GM19468 (cell line): ENCODE data around the gene ANKRD37.

ENCODE experiments used
- ATAC-seq: cut with Tn5 transposase; IDR thresholded peaks from one replicate; pipeline ENCODE4 v1.9.1; 2021; ENCODE audit warnings: mild to moderate bottlenecking, moderate library complexity, moderate number of reproducible peaks; ENCODE audit not compliant: unreplicated experiment; ENCODE audit errors: extremely low read depth

Gene ANKRD37

DNA sequence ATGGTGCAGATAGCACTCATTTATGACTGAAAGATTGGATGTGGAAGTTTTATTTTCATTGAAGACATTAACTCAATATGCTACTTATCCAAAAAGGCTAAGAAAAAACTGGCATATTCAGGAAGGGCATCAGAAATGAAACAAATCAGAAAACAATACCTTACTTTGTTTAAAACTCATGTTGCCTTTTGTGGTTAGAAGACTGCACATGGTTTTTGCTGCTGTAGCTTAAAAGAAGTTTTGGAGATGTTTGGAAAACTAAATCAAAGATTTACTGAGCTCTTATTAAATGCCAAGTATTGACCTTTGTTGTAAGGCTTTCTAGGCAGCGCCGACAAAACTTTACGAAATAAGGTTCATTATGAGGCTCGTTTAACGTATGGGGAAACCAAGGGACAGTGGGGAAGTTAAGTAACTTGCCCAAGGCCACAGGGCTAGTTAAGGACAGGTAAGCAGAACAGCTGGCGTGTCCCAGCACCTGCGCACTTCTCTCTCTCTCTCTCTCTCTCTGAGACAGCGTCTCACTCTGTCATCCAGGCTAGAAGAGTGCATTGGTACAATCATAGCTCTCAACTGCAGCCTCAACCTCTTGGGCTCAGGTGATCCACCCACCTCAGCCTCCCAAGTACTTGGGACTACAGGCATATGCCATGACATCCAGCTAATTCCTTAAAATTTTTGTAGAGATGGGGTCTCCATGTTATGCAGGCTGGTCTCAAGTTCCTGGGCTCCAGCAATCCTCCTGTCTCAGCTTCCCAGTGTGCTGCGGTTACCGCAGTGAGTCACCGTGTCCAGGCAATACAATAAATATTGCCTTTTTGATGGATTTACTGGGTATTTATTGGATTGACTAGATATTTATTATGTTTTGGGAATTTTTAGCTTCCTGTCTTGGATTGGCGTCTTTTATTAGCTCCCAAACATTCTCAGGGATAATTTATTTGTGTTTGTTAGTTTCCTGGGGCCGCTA, 17.0 kb upstream of the ANKRD37 start:
- no peak for ATAC-seq

GRCh38 chr4:185380320-185380719, 16.3 kb upstream of the ANKRD37 start:
- no peak for ATAC-seq

DNA sequence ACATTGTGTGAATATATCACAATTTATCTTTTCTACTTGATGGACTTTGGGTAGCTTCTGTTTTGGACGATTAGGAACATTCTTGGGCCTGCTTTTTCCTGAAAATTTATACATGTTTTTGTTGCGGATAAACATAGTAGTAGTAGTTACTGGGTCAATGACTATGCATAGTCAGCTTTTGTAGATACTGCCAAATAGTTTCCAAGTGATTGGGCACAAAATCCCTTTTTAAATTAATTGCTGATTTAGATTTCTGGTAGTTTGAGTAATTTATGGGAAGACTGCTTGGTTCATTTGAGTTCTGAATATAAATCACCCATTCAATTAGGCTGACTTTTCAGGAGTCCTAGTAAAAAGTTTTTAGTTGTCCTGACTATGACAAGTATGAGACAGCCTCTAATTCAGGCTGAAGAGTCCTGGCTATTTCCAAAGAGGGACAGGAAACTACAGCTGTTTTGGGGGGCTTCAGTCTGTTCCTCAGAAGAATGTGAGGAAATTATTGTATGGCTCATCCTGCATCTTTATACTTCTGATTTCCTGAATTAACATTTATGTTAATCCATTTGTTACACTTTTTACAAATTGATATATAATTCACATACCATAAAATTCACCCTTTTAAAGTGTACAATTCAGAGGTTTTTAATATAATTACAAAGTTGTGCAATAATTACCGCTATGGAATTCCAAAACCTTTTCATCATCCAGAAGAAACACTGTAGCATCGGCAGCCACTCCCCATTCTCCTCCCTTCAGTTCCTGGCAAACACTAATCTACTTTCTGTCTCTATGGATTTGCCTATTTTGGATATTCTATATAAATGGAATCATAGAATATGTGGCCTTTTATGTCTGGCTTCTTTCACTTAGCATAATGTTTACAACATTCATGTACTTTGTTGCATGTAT, 15.1 kb upstream of the ANKRD37 start:
- no peak for ATAC-seq

DNA sequence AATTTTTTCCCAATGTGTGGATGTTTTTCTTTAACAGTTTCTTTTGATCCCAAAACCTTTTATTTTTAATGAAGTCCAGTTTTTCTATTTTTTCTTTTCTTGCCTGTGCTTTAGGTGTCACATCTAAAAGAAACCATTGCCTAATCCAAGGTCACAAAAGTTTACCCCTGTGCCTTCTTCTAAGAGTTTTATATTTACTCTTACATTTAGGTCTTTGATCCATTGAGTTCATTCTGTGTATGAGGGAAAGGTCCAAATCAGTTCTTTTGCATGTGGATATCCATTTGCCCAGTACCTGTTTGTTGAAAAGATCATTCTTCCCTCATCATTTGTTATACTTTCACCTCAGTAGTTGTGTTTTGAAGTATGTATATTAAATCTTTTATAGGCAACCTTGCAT, 13.9 kb upstream of the ANKRD37 start:
- no peak for ATAC-seq

DNA sequence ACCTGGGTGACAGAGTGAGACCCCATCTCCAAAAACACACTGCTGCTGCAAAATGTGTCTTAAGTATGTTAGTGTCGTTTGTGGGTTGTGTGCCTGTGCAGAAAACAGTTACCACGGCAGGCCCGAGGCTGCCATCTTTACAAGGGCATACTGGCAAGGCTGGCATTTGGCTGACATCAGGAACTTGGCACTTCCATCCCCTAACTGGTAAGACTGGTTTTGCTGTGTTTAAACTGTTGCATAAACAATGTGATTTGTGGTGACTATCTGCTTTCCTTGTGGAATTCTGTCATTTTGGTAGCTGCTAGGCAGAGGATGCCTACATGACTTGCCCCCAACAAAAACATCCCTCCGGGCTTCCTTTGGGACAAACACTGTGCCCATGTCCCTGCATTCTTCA, 13.2 kb upstream of the ANKRD37 start:
- ATAC-seq = no peak

DNA sequence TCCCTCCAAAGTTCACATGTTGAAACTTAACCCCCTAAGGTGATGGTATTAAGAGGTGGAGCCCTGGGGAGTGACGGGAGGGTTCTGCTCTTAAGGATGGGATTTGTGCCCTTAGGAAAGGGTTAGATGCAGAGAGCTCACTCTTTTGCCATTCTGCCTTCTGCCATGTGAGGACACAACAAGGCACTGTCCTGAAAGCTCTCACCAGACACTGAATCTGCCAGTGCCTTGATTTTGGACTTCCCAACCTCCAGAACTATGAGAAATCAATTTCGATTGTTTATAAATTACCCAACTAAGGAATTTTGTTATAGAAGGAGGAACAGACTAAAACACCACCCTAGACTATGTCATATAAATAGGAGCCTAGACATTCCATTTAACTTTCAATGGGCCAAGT, 12.6 kb upstream of the ANKRD37 start:
- no peak for ATAC-seq

GRCh38 chr4:185384930-185385331, 11.7 kb upstream of the ANKRD37 start:
- ATAC-seq = no peak

DNA sequence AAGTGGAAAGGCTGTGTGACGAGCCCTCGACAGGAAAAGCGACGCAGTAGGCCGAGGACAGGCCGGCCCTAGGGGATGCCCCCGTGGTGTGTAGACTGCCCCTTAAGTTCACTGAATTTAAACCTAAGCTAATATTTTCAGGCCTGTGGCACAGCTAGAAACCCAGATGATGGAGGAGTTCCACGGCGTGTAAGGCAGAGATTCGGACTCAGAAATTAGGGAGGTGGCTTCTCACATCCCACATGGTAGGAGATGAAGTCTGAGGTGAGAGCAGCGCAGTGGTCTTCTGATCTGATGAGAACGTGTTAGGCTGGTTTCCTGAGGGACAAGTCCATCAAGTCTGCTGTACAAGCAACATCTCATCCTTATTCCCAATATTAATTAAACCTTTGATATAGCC, 8.7 kb upstream of the ANKRD37 start:
- ATAC-seq = no peak

GRCh38 chr4:185390941-185391340, 5.7 kb upstream of the ANKRD37 start:
- ATAC-seq = no peak

DNA sequence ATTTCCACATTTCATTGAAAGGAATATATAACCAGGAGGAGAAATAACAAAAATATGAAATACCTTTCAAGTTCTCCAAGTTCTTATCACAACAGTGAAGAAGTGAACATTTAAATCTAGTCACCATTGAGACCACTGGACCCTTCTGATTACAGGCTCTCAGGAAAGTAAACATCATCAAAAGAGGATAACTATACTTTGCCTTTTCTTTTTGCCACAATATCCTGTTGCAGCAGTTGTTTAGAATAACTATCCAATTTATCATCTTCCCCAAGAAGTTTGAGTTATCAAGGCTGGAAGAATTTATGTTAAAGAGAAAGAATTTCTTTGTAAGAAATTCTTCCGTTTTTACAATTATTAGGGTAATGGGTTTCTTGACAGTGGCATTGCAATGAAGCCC, 4.5 kb upstream of the ANKRD37 start:
- no peak for ATAC-seq

- no peak for ATAC-seq
Observed at GRCh38 chr4:185394568-185395237, 1.9 kb upstream of the ANKRD37 start.

GRCh38 chr4:185395238-185395955, 1.2 kb upstream of the ANKRD37 start, which contains the start of gene LRP2BP:
LRP2BP (minus strand) TSS chr4:185395924; CDS start chr4:185378186, 17,738 bp downstream.
- no peak for ATAC-seq

DNA sequence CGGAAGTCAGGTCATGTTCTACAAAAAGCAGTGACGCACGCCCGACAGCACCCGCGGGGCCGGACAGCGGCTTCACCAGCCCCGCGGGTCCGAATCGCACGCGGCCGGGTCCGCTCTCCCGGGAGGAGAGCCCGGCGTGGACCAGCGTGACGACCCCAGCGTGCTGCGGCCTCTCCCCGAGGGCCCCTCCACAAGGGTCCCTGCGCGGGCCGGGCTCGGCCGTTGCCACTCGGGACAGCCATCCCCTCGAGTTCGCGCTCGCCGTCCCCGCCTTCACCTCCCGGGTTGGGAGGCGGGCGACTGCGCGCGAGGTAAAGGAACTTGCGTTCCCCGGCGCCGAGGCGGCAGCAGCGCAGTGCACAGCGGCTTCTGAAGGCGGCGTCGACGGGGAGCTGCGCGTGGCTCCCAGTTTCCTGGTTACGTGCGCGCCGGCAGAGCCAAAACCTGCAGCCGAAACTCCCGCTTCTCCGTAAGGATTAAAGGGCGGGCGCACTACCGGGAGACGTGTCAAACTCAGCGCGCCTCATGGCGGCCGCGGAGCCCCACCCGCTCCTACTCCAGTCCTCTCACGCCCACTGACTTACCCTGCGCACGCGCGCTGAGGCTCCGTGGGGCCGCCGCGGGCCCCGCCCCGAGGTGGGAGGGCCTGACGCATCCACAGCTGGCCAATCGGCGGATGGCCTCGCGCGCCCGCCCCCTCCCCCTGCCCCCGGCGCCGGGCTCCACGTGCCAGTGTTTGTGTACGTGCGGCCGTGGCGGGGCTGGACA, 501 bp upstream of the ANKRD37 start:
- ATAC-seq = peak; percentile 78

DNA sequence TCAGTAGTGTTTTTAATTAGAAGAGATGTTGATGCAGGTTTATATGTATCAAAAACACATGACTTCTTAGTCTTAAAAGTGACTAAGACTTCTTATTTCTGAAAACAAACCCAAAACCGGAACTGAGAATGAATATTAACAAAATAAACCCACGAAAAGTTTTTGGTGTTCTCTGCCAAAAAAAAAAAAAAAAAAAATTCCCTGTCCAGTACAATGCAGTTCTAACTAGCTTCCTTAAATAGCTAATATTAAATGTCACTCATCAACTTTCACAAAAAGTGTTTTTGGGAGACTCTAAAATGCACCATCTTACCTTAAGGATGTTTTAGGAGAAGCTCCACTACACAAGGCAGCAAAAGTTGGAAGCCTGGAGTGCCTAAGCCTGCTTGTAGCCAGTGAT, 2.0 kb downstream of the ANKRD37 start:
- no peak for ATAC-seq

DNA sequence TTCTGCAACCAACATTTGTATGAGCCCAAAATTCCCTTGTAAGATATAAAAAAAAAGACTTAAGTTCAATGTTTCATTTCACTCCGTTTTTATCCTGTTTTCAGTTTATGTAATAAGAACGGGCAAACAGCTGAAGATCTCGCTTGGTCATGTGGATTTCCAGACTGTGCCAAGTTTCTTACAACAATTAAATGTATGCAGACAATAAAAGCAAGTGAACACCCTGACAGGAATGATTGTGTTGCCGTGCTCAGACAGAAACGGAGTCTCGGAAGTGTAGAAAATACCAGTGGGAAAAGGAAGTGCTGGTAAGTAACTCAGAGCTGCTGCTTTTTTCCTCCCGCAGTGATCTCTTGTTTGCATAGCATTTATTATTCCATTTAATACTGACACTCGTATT, 2.8 kb downstream of the ANKRD37 start:
- ATAC-seq = no peak

DNA sequence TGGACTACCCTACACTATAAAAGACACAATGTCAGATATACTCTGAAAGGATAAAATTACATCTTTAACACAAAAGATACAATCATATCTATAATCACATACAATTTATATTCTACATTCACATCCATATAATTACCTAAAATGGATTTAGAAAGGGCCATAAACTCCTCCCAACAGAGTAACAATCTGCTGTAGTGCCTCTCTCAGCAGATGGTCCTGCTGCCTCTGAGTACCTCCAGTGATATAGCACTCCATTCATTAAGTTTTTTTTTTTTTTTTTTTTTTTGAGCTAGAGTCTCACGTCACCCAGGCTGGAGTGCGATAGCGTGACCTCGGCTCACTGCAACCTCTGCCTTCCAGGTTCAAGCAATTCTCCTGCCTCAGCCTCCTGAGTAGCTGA, 7.4 kb downstream of the ANKRD37 start:
- no peak for ATAC-seq

- peak; percentile 71 for ATAC-seq
Observed at GRCh38 chr4:185405296-185405999, 8.8 kb downstream of the ANKRD37 start.

DNA sequence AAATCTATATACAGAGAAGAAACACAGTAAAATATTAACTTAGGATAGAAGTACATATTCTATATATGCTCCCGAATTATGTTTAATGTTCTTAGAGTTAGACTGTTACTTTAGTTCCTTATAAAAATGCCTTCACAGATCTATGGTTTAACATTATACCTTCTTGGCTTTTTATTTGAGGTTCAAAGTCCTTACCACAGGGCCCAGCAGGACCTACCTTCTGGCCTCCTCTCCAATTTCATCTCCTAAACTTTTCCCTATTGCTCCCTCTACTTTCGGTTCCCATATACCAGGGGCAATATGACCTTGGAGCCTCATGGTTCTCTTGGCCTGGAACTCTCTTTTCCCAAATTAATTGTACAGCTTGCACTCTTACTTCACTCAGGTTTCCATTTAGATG, 11.8 kb downstream of the ANKRD37 start:
- ATAC-seq = no peak
